B cell (primary cell): ENCODE data around the gene MTCL1. TPM values are rescaled to one million over a fixed set of nuclear protein-coding genes. Genes with fewer than 3 reads are reported as not detected.

ENCODE experiments used
- ATAC-seq: fragments of 200-7000 bp; cut with Tn5 transposase; one replicate; pipeline ENCODE4 v1.10.0; 2021; ENCODE audit warnings: low read depth, mild to moderate bottlenecking, moderate number of reproducible peaks, moderate library complexity
- CTCF ChIA-PET: fragments of 350-600 bp; sonication (Branson Sonifier 250); formaldehyde crosslinking; loops from one replicate; lab custom pipeline; 2021; ENCODE audit warnings: antibody characterized with exemption, inconsistent platforms; lab: Charles Lee
- POLR2A ChIA-PET: fragments of 350-600 bp; sonication (Branson Sonifier 250); formaldehyde crosslinking; loops from one replicate; lab custom pipeline; 2021; ENCODE audit warnings: antibody characterized with exemption; lab: Charles Lee
- DNase-seq: peaks from one replicate; pipeline ENCODE4 v3.0.0; 2013
- H2AFZ ChIP-seq: 2 replicates; pipeline ENCODE4 v1.6.1; 2012; ENCODE audit warnings: mild to moderate bottlenecking, low read depth, low read length; ENCODE audit not compliant: insufficient read depth, poor library complexity, severe bottlenecking
- H3K27ac ChIP-seq, 2 donors: 1 replicate in 1 of 2; 2 replicates in 1 of 2; pipeline ENCODE4 v1.5.1; 2012 to 2013; ENCODE audit warnings: low read length in 2 of 2, mild to moderate bottlenecking in 2 of 2, moderate library complexity in 1 of 2
- H3K27me3 ChIP-seq, 4 experiments: fragments of 200-600 bp in 1 of 4; sonication (generic) in 1 of 4; replicated peaks in 1 of 4; 1 replicate in 2 of 4; 2 replicates in 2 of 4; pipeline versions ENCODE4 v1.6.1 to v1.7.0; 2013 to 2016; ENCODE audit warnings: low read length in 3 of 4, mild to moderate bottlenecking in 2 of 4, mixed read lengths in 1 of 4, moderate library complexity in 1 of 4; ENCODE audit not compliant: insufficient read depth in 4 of 4, control insufficient read depth in 3 of 4; ENCODE audit errors: control extremely low read depth in 1 of 4
- H3K36me3 ChIP-seq, 2 experiments: replicated peaks in 1 of 2; 1 replicate in 1 of 2; 2 replicates in 1 of 2; pipeline versions ENCODE4 v1.6.1 to v1.7.1; 2013; ENCODE audit warnings: low read length in 1 of 2; ENCODE audit not compliant: insufficient read depth in 2 of 2, control insufficient read depth in 1 of 2; ENCODE audit errors: control extremely low read depth in 1 of 2, extremely low read depth in 1 of 2
- H3K4me1 ChIP-seq, 2 donors: fragments of 200-600 bp in 1 of 2; sonication (generic) in 1 of 2; 1 replicate in 1 of 2; 2 replicates in 1 of 2; pipeline versions ENCODE4 v1.5.1 to v1.6.1; 2013 to 2017; ENCODE audit warnings: low read length in 2 of 2; ENCODE audit not compliant: control insufficient read depth in 2 of 2, insufficient read depth in 2 of 2
- H3K4me2 ChIP-seq: replicated peaks from 2 replicates; pipeline ENCODE3; 2012; ENCODE audit warnings: mild to moderate bottlenecking, low read depth, low read length; ENCODE audit not compliant: poor library complexity, severe bottlenecking
- H3K4me3 ChIP-seq, 5 experiments: fragments of 200-600 bp in 1 of 5; sonication (generic) in 1 of 5; 1 replicate in 3 of 5; 2 replicates in 2 of 5; pipeline versions ENCODE4 v1.5.1 to v1.7.0; 2011 to 2016; ENCODE audit warnings: low read length in 4 of 5, mild to moderate bottlenecking in 4 of 5, low read depth in 2 of 5, control low read depth in 1 of 5, moderate library complexity in 1 of 5; ENCODE audit not compliant: insufficient read depth in 1 of 5; ENCODE audit errors: control extremely low read depth in 1 of 5, extremely low read depth in 1 of 5
- H3K79me2 ChIP-seq: fragments of 200-600 bp; sonication (generic); one replicate; pipeline ENCODE4 v1.6.0; 2016; ENCODE audit warnings: low read length; ENCODE audit not compliant: control insufficient read depth, insufficient read depth
- H3K9ac ChIP-seq: fragments of 200-600 bp; sonication (generic); 2 replicates; pipeline ENCODE4 v1.6.1; 2017; ENCODE audit warnings: mild to moderate bottlenecking, low read length, moderate library complexity
- H3K9me3 ChIP-seq, 3 donors: one replicate each; pipeline versions ENCODE4 v1.6.1 to v1.7.1; 2013; ENCODE audit warnings: low read length in 2 of 3; ENCODE audit not compliant: control insufficient read depth in 2 of 3, insufficient read depth in 1 of 3; ENCODE audit errors: control extremely low read depth in 1 of 3
- H4K20me1 ChIP-seq: 2 replicates; pipeline ENCODE4 v1.6.0; 2012; ENCODE audit warnings: mild to moderate bottlenecking, low read length; ENCODE audit not compliant: insufficient read depth, control insufficient read depth, poor library complexity, severe bottlenecking
- H3K27ac Mint-ChIP-seq: one replicate; pipeline ENCODE4 v1.8.0; 2021; ENCODE audit warnings: mixed read lengths
- H3K27me3 Mint-ChIP-seq: one replicate; pipeline ENCODE4 v1.8.0; 2021; ENCODE audit warnings: mixed read lengths
- H3K4me1 Mint-ChIP-seq: one replicate; pipeline ENCODE4 v1.8.0; 2021; ENCODE audit warnings: mixed read lengths
- H3K4me3 Mint-ChIP-seq: one replicate; pipeline ENCODE4 v1.8.0; 2021; ENCODE audit warnings: mixed read lengths
- H3K9me3 Mint-ChIP-seq: one replicate; pipeline ENCODE4 v1.8.0; 2022; ENCODE audit warnings: mixed read lengths; ENCODE audit not compliant: insufficient read depth
- CTCF ChIP-seq: fragments of 200-600 bp; IDR thresholded peaks from one replicate; pipeline ENCODE4 v1.8.0; 2022; ENCODE audit warnings: antibody characterized with exemption, mild to moderate bottlenecking
- EZH2 ChIP-seq: IDR thresholded peaks from 2 replicates; pipeline ENCODE4 v1.6.1; 2012; ENCODE audit warnings: borderline replicate concordance, low read depth, mild to moderate bottlenecking, moderate library complexity, low read length; ENCODE audit not compliant: insufficient read depth, poor library complexity, severe bottlenecking
- WGBS: methylation state at CpG from one replicate; pipeline ENCODE4 v1.1.5; 2013; ENCODE audit warnings: missing lambda C conversion rate; ENCODE audit not compliant: insufficient coverage; 5-methylcytosine and 5-hydroxymethylcytosine counted together
- intact Hi-C: fragments of 100-400 bp; cut with micrococcal nuclease; formaldehyde crosslinking; loops from one replicate; pipeline ENCODE4 v1.10.0; 2022
- polyA plus RNA-seq: library from polyadenylated mRNA; depleted of rRNA; stranded (reverse); fragments of >200 nt; gene quantifications from 2 replicates; pipeline ENCODE4 v1.2.3, GENCODE V29; 2012
- total RNA-seq, 2 donors: library from RNA; stranded (reverse); fragments of 120-200 nt in 1 of 2; gene quantifications; 1 replicate in 1 of 2; 2 replicates in 1 of 2; pipeline versions ENCODE4 v1.2.3 to v1.2.4, GENCODE V29; 2013 to 2022

The MTCL1 gene
- total and polyA plus RNA-seq, 2 donors (not counting 1 experiment from before 2014, with no cell fraction given) = 2.7 to 5.8 TPM

GRCh38 chr18:8686611-8687010 lies 18.7 kb upstream of the MTCL1 start:
- H3K27ac Mint-ChIP-seq = no peak overlapping the region
- Histone ChIP-seq H3K4me3 (no peak overlapping the region), H3K9ac (no peak overlapping the region), H4K20me1 (no peaks in the 10 kb centered on the region), H3K27me3 (no peaks in the 10 kb centered on the region), H3K4me1 (no peaks in the 10 kb centered on the region), H3K79me2 (no peaks in the 10 kb centered on the region), H3K9me3 (no peaks in the 10 kb centered on the region), H3K27ac (no peak overlapping the region), H3K4me2 (no peak overlapping the region), H3K36me3 (no peaks in the 10 kb centered on the region), H2AFZ (no peak overlapping the region)
- H3K4me1 Mint-ChIP-seq = no peaks in the 10 kb centered on the region
- ATAC-seq (no peak), DNase-seq (no peak)
- CTCF ChIA-PET = interaction anchor here (1.1 to 2.8 kb wide), 2 partner anchors 10 to 301 kb away, joined by 3 to 17 read pairs; no protein-coding TSS in a partner anchor
- no peaks in the 10 kb centered on the region for H3K9me3 Mint-ChIP-seq
- no peak for TF ChIP-seq CTCF
- TF ChIP-seq EZH2 = no peak
- POLR2A ChIA-PET = no interaction called here
- no peak overlapping the region for H3K4me3 Mint-ChIP-seq
- intact Hi-C loops = no loop called here
- 79% methylated on average over 3 of the region's 6 CpGs for WGBS
- peaks cover 5% of the 10 kb centered on the region for H3K27me3 Mint-ChIP-seq

- H4K20me1 ChIP-seq = no peaks in the 10 kb centered on the region
- H3K27ac ChIP-seq = no peak overlapping the region
- no peaks in the 10 kb centered on the region for H3K27me3 ChIP-seq
- no peak overlapping the region for H3K4me2 ChIP-seq
- H2AFZ ChIP-seq = no peak overlapping the region
- Mint-ChIP-seq H3K9me3 (no peaks in the 10 kb centered on the region), H3K4me1 (no peaks in the 10 kb centered on the region), H3K27me3 (peaks cover 5% of the 10 kb centered on the region), H3K4me3 (no peak overlapping the region), H3K27ac (no peak overlapping the region)
- no peak overlapping the region for H3K9ac ChIP-seq
- no peaks in the 10 kb centered on the region for H3K4me1 ChIP-seq
- TF ChIP-seq EZH2 (no peak), CTCF (no peak)
- no peaks in the 10 kb centered on the region for H3K79me2 ChIP-seq
- no peak overlapping the region for H3K4me3 ChIP-seq
- POLR2A ChIA-PET = no interaction called here
- DNase-seq = no peak
- H3K9me3 ChIP-seq = no peaks in the 10 kb centered on the region
- WGBS = 100% methylated on average over 3 of the region's 8 CpGs
- intact Hi-C loops = no loop called here
- CTCF ChIA-PET = interaction anchor here (0.7 to 2.8 kb wide), 4 partner anchors 8 to 817 kb away, joined by 3 to 17 read pairs (median 4); no protein-coding TSS in a partner anchor
- no peaks in the 10 kb centered on the region for H3K36me3 ChIP-seq
- ATAC-seq = no peak
These were observed 17.0 kb upstream of the MTCL1 start for GRCh38 chr18:8688216-8688800.
